ENCODE measurements around the gene TTLL4. TPM values are rescaled to one million over a fixed set of nuclear protein-coding genes. Genes with fewer than 3 reads are reported as not detected.

Gene TTLL4
- total RNA-seq, 1 donor from 2014 or later, result 36.0 TPM

DNA sequence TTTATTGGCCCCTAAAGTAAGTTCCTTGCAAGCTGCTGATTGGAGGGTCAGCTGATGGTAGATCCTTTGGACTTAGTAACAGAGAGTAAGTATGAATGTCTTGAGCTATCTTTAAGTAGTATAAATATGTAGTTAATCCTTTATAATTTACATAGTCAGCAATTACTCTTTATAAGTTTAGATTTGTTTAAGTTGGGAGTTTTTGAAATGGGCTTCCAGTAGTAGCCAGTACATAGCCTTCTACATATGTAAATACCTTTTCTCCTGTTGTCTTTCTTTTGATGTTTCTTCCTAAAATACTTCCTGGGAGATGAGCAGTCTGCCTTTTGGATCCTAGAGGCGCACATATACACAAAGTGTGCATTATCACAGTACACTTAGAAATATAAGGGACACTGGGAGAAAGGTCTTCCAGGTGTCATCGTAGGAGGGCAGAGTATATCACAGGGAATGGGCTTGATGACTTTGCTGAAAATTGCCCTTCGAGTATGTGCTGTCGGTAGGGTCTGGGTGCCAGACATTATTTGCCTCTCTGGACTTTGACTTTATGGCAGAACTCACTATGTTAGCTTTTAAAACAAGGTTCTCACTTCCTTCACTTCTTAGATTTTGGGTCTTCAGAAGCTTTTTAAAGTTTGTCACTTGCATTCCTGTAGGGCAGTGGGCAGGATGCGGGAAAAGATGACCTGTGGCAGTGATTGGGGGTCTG is 21.6 kb downstream of the TTLL4 start:
- CTCF ChIA-PET, result no interaction called here

DNA sequence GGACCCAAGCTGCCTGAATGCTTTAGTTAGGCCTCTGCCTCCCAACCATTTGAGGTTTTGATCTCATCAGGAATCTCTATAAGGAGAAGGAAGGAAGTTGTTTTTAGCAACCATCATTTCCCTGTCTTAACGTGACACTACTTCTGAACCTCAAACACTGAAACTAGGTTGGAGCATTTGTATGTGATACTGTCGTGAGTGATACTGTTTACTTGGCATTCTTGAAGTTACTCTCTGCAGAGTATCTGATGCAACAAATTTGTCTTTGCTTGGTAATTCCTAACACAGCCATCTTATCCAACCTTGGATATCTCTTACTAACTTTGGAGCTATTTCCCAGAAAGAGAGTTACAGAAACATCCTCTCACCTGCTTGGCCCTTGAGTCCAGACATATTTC is 22.1 kb downstream of the TTLL4 start:
- Mint-ChIP-seq H3K9me3 (peaks cover 1% of the 10 kb centered on the region), H3K4me1 (peaks cover 12% of the 10 kb centered on the region), H3K4me3 (no peak overlapping the region), H3K36me3 (ENCODE audit: low read depth) (peaks cover 55% of the 10 kb centered on the region), H3K27ac (no peak overlapping the region), H3K27me3 (no peaks in the 10 kb centered on the region)
- intact Hi-C loops (cut with micrococcal nuclease), result no loop called here
- DNase-seq (no peak), ATAC-seq (ENCODE audit: low read depth) (no peak)
- POLR2A ChIA-PET, result no interaction called here
- TF ChIP-seq, protein P1, sequence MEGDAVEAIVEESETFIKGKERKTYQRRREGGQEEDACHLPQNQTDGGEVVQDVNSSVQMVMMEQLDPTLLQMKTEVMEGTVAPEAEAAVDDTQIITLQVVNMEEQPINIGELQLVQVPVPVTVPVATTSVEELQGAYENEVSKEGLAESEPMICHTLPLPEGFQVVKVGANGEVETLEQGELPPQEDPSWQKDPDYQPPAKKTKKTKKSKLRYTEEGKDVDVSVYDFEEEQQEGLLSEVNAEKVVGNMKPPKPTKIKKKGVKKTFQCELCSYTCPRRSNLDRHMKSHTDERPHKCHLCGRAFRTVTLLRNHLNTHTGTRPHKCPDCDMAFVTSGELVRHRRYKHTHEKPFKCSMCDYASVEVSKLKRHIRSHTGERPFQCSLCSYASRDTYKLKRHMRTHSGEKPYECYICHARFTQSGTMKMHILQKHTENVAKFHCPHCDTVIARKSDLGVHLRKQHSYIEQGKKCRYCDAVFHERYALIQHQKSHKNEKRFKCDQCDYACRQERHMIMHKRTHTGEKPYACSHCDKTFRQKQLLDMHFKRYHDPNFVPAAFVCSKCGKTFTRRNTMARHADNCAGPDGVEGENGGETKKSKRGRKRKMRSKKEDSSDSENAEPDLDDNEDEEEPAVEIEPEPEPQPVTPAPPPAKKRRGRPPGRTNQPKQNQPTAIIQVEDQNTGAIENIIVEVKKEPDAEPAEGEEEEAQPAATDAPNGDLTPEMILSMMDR (IDR thresholded peaks at IDR 0.05), result no peak
- CTCF ChIA-PET, result no interaction called here

More for the DNA sequence above, 21.6 kb downstream of the TTLL4 start:
- Mint-ChIP-seq H3K36me3 (ENCODE audit: low read depth) (peaks cover 51% of the 10 kb centered on the region), H3K9me3 (peaks cover 3% of the 10 kb centered on the region), H3K4me1 (peaks cover 12% of the 10 kb centered on the region), H3K27ac (no peak overlapping the region), H3K27me3 (no peaks in the 10 kb centered on the region), H3K4me3 (no peak overlapping the region)
- TF ChIP-seq, protein P1 (IDR thresholded peaks at IDR 0.05), result no peak
- ATAC-seq (ENCODE audit: low read depth) (no peak), DNase-seq (no peak)
- intact Hi-C loops (cut with micrococcal nuclease), result no loop called here
- POLR2A ChIA-PET, result no interaction called here

DNA sequence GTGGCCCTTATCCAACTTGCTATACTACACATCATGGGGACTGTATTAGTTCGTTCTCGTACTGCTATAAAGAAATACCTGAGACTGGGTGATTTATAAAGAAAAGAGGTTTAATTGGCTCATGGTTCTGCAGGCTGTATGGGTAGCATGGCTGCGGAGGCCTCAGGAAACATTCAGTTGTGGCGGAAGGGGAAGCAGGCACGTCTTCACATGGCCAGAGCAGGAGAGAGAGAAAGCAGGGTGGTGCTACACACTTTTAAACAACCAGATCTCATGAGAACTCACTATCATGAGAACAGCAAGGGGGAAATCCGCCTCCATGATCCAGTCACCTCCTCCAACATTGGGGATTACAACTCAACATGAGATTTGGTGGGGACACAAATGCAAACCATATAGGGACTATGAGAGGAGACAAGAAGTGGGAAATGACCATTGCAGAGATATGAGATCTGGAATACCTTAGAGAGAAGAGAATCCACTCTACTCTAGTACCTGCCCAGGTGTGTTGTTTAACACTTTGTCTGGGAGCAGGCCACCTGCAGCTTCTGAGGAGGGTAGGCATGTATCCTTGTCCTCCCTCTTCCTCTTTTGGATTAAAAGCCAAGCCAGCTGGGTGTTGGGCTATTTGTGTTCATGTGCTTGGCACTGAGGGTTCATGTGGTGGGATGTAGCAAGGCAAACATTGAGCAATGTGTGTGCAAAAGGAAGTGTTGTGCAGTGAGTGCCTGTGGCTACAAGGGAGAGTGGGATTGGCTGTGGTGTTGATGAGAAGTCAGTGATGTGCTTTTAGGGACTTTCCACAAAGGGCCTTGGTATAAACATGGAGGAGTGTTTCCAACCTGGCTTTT is 22.8 kb downstream of the TTLL4 start:
- Mint-ChIP-seq H3K27me3 (no peaks in the 10 kb centered on the region), H3K4me3 (no peak overlapping the region), H3K9me3 (no peaks in the 10 kb centered on the region), H3K36me3 (ENCODE audit: low read depth) (peaks cover 60% of the 10 kb centered on the region), H3K27ac (peak overlapping the region; percentile 2), H3K4me1 (peaks cover 12% of the 10 kb centered on the region)
- ChIA-PET CTCF (no interaction called here), POLR2A (no interaction called here)
- DNase-seq, result no peak
- TF ChIP-seq, protein P1 (IDR thresholded peaks at IDR 0.05), result no peak
- ATAC-seq (ENCODE audit: low read depth), result no peak
- intact Hi-C loops (cut with micrococcal nuclease), result no loop called here

DNA sequence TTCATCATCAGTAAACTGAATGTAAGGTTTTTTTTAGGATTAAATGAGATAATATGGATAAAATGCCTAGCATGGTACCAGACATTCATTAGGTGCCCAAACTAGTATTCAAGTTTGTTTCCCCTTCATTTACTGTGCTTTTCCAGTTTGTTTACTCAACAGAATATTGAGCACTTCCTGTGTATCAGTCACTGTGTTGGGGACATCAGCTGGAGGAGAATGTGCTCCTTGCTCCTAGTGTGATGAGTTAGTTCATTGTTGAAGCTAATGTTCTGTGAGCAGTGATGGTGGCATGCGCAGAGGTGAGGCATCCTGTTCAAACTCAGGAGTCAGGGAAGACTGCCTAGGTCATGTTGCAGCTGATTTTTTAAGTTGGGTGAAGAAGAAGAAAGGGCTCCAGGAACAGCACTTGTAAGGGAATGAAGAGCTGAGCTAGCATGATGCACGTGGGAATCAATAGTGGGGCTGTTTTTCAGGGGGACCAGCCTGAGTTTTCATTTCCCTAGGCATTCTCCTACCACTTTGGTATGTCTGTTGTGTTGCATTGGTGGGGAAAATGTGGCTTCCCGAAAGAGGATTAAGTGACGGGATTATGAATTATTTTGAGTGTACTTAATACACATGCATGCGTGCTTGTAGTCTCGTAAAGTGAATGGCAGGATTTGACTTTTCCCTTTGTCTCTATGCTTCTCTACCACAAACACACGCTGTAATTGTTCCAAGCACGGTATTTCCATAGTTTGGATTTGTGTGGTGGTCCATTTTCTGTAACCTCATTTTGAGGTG is 23.7 kb downstream of the TTLL4 start:
- Mint-ChIP-seq H3K27ac (no peak overlapping the region), H3K4me3 (no peak overlapping the region), H3K4me1 (peaks cover 12% of the 10 kb centered on the region), H3K9me3 (no peaks in the 10 kb centered on the region), H3K36me3 (ENCODE audit: low read depth) (peaks cover 65% of the 10 kb centered on the region), H3K27me3 (no peaks in the 10 kb centered on the region)
- intact Hi-C loops (cut with micrococcal nuclease), result no loop called here
- DNase-seq (no peak), ATAC-seq (ENCODE audit: low read depth) (no peak)
- POLR2A ChIA-PET, result no interaction called here
- TF ChIP-seq, protein P1 (IDR thresholded peaks at IDR 0.05), result no peak
- CTCF ChIA-PET, result no interaction called here

DNA sequence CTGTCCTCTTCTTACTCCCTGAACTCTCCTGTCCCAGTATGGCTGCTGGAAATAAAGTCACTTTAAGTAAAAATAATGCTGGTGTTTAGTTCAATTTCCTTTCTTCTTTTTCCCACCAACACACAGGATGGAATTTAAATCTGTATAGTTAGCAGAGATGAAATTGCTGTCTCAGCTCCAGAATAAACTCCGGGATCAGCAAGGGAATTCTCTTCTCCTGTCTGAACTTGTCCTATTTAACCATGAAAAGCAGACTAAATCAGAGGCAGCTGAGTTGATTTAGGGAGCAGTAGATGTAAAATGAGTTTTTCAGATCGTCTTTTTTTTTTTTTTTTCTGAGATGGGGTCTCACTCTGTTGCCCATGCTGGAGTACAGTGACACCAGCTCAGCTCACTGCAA is 25.9 kb downstream of the TTLL4 start:
- Mint-ChIP-seq H3K27me3 (no peaks in the 10 kb centered on the region), H3K4me1 (peaks cover 12% of the 10 kb centered on the region), H3K27ac (no peak overlapping the region), H3K9me3 (no peaks in the 10 kb centered on the region), H3K36me3 (ENCODE audit: low read depth) (peaks cover 74% of the 10 kb centered on the region), H3K4me3 (no peak overlapping the region)
- ATAC-seq (ENCODE audit: low read depth), result no peak
- no peak for DNase-seq
- intact Hi-C loops (cut with micrococcal nuclease), result no loop called here
- TF ChIP-seq, protein P1 (IDR thresholded peaks at IDR 0.05), result no peak
- ChIA-PET CTCF (no interaction called here), POLR2A (interaction anchor here (0.7 kb wide), 1 partner anchor 75 kb away, joined by 3 read pairs; no protein-coding TSS in a partner anchor)

Data from activated B cell treated with CpG ODN at 0.5 μM for 24 hours (primary cell).